CD14-positive monocyte (primary cell): Measurements from ENCODE around the gene GNAS-AS1. TPM values are rescaled to one million over a fixed set of nuclear protein-coding genes. Genes with fewer than 3 reads are reported as not detected.

Experiments used
- DNase-seq, 3 donors: peaks; one replicate each; pipeline ENCODE4 v3.0.0-alpha.2; 2011 to 2022
- H2AFZ ChIP-seq: 2 replicates; pipeline ENCODE4 v1.6.0; 2012; ENCODE audit warnings: mild to moderate bottlenecking, low read depth, low read length, inconsistent platforms; ENCODE audit not compliant: insufficient read depth, poor library complexity, severe bottlenecking
- H3K27ac ChIP-seq, 2 donors: 1 replicate in 1 of 2; 2 replicates in 1 of 2; pipeline ENCODE4 v1.5.1; 2012 to 2013; ENCODE audit warnings: low read length in 2 of 2, control low read depth in 1 of 2, inconsistent platforms in 1 of 2, low read depth in 1 of 2, mild to moderate bottlenecking in 1 of 2
- H3K27me3 ChIP-seq, 2 donors: one replicate each; pipeline versions ENCODE4 v1.6.0 to v1.6.1; 2011 to 2013; ENCODE audit warnings: low read length in 2 of 2; ENCODE audit not compliant: control insufficient read depth in 2 of 2, insufficient read depth in 2 of 2
- H3K36me3 ChIP-seq, 2 donors: replicated peaks in 1 of 2; 1 replicate in 1 of 2; 2 replicates in 1 of 2; pipeline versions ENCODE4 v1.5.1 to v1.6.1; 2012 to 2013; ENCODE audit warnings: low read length in 2 of 2, control low read depth in 1 of 2, inconsistent platforms in 1 of 2, mild to moderate bottlenecking in 1 of 2; ENCODE audit not compliant: insufficient read depth in 2 of 2, control insufficient read depth in 1 of 2
- H3K4me1 ChIP-seq, 2 donors: 1 replicate in 1 of 2; 2 replicates in 1 of 2; pipeline versions ENCODE4 v1.5.1 to v1.6.1; 2012 to 2013; ENCODE audit warnings: low read length in 2 of 2, control low read depth in 1 of 2, inconsistent platforms in 1 of 2, mild to moderate bottlenecking in 1 of 2, moderate library complexity in 1 of 2; ENCODE audit not compliant: insufficient read depth in 2 of 2, control insufficient read depth in 1 of 2
- H3K4me2 ChIP-seq: replicated peaks from 2 replicates; pipeline ENCODE3; 2012; ENCODE audit warnings: low read length, moderate library complexity, mild to moderate bottlenecking; ENCODE audit not compliant: poor library complexity, severe bottlenecking; ENCODE audit errors: extremely low read depth
- H3K4me3 ChIP-seq, 3 experiments: fragments of 200-600 bp in 1 of 3; sonication (generic) in 1 of 3; replicated peaks in 1 of 3; 1 replicate in 2 of 3; 2 replicates in 1 of 3; pipeline ENCODE4 v1.5.1; 2011 to 2013; ENCODE audit warnings: low read length in 3 of 3, mild to moderate bottlenecking in 3 of 3, control low read depth in 2 of 3, low read depth in 2 of 3, inconsistent platforms in 1 of 3, moderate library complexity in 1 of 3
- H3K79me2 ChIP-seq: 2 replicates; pipeline ENCODE4 v1.6.0; 2012; ENCODE audit warnings: mild to moderate bottlenecking, control low read depth, inconsistent platforms, low read length, moderate library complexity; ENCODE audit not compliant: insufficient read depth
- H3K9ac ChIP-seq: 2 replicates; pipeline ENCODE4 v1.6.0; 2017; ENCODE audit warnings: low read length, mild to moderate bottlenecking; ENCODE audit not compliant: insufficient read depth, poor library complexity, severe bottlenecking
- H3K9me3 ChIP-seq, 2 donors: replicated peaks in 1 of 2; 1 replicate in 1 of 2; 2 replicates in 1 of 2; pipeline versions ENCODE4 v1.5.1 to v1.6.1; 2012 to 2013; ENCODE audit warnings: low read length in 2 of 2, control low read depth in 1 of 2; ENCODE audit not compliant: control insufficient read depth in 1 of 2, insufficient read depth in 1 of 2
- H4K20me1 ChIP-seq: 2 replicates; pipeline ENCODE4 v1.6.0; 2012; ENCODE audit warnings: mild to moderate bottlenecking, low read length, control low read depth, moderate library complexity; ENCODE audit not compliant: insufficient read depth
- H3K27ac Mint-ChIP-seq, 7 donors: one replicate each; pipeline ENCODE4 v1.8.0; 2020; ENCODE audit warnings: mild to moderate bottlenecking in 7 of 7, mixed read lengths in 7 of 7, moderate library complexity in 6 of 7, inconsistent platforms in 2 of 7
- H3K27me3 Mint-ChIP-seq, 3 donors: one replicate each; pipeline ENCODE4 v1.8.0; 2021 to 2022; ENCODE audit warnings: low read depth in 3 of 3, mild to moderate bottlenecking in 3 of 3, mixed read lengths in 3 of 3, moderate library complexity in 3 of 3, inconsistent platforms in 1 of 3
- H3K36me3 Mint-ChIP-seq, 2 donors: one replicate each; pipeline ENCODE4 v1.8.0; 2020; ENCODE audit warnings: mixed read lengths in 2 of 2, inconsistent platforms in 1 of 2, mild to moderate bottlenecking in 1 of 2
- H3K4me1 Mint-ChIP-seq: one replicate; pipeline ENCODE4 v1.8.0; 2020; ENCODE audit warnings: mild to moderate bottlenecking, mixed read lengths
- H3K4me3 Mint-ChIP-seq, 2 donors: one replicate each; pipeline ENCODE4 v1.8.0; 2020; ENCODE audit warnings: mild to moderate bottlenecking in 2 of 2, mixed read lengths in 2 of 2, moderate library complexity in 1 of 2
- H3K9me3 Mint-ChIP-seq, 7 donors: one replicate each; pipeline ENCODE4 v1.8.0; 2020 to 2022; ENCODE audit warnings: mixed read lengths in 7 of 7, mild to moderate bottlenecking in 6 of 7, moderate library complexity in 6 of 7, inconsistent platforms in 2 of 7
- CTCF ChIP-seq: fragments of 200-600 bp; IDR thresholded peaks from one replicate; pipeline ENCODE4 v1.8.0; 2022; ENCODE audit warnings: antibody characterized with exemption, mild to moderate bottlenecking
- whole genome bisulfite sequencing: methylation state at CpG from one replicate; pipeline ENCODE4 v1.1.5; 2013; ENCODE audit warnings: missing lambda C conversion rate; ENCODE audit not compliant: insufficient coverage; 5-methylcytosine and 5-hydroxymethylcytosine counted together
- intact Hi-C, 2 donors: fragments of 100-400 bp; cut with micrococcal nuclease; formaldehyde crosslinking; loops; one replicate each; pipeline versions ENCODE4 v1.15.0 to v1.15.1; 2023
- polyA plus RNA-seq, 3 donors: library from polyadenylated mRNA; depleted of rRNA in 1 of 3; unstranded in 2 of 3; stranded (reverse) in 1 of 3; fragments of 300-500 nt in 2 of 3; fragments of >200 nt in 1 of 3; fragmentation: Illumina TruSeq in 2 of 3; gene quantifications; 1 replicate in 2 of 3; 2 replicates in 1 of 3; pipeline ENCODE4 v1.2.3, GENCODE V29; 2012 to 2021

Gene GNAS-AS1
- polyA plus RNA-seq, 3 donors, result not detected

- H3K9ac ChIP-seq, result no peak overlapping the region
These were observed 44.9 kb upstream of the GNAS-AS1 start for GRCh38 chr20:58895448-58896180.

More at GRCh38 chr20:58895448-58896180, 44.9 kb upstream of the GNAS-AS1 start:
- no peak for DNase-seq
- peaks cover 12 to 43% of the 10 kb centered on the region in 2 donors for H3K36me3 ChIP-seq
- Mint-ChIP-seq H3K9me3 (no peaks in the 10 kb centered on the region), H3K4me1 (peaks cover 57% of the 10 kb centered on the region), H3K27me3 (no peaks in the 10 kb centered on the region), H3K27ac (peak overlapping the region in 3 of 7 donors; percentile 36 to 79 (median 41)), H3K36me3 (peaks cover 26 to 36% of the 10 kb centered on the region in 2 donors), H3K4me3 (no peak overlapping the region)
- no peak for TF ChIP-seq CTCF
- H3K4me1 ChIP-seq, result peaks cover 41 to 59% of the 10 kb centered on the region in 2 donors
- H2AFZ ChIP-seq, result no peak overlapping the region
- H3K79me2 ChIP-seq, result peaks cover 88% of the 10 kb centered on the region
- H3K27me3 ChIP-seq, result no peaks in the 10 kb centered on the region
- H3K4me2 ChIP-seq, result peak overlapping the region; percentile 4
- no peak overlapping the region for H3K4me3 ChIP-seq
- no peak overlapping the region for H3K27ac ChIP-seq
- H3K9me3 ChIP-seq, result no peaks in the 10 kb centered on the region
- 93% methylated on average over 8 of the region's 13 CpGs for WGBS
- peaks cover 79% of the 10 kb centered on the region for H4K20me1 ChIP-seq
- intact Hi-C loops, result loop anchor here (5.0 to 10.0 kb wide), 3 partner anchors 139 to 241 kb away; partner anchors contain the start of genes ATP5F1E (in 1 of the 2), PRELID3B (in 1 of the 2) and STX16 (in 1 of the 2)
